Measurements from ENCODE around the gene MBTD1.
"Not testable (repeated sequence)": the region's sequence is repeated elsewhere in the genome, so short reads cannot be mapped to it uniquely, and the experiment has no call there.

Gene MBTD1

GRCh38 chr17:51255673-51256072 is 4.2 kb downstream of the MBTD1 start:
- DNase-seq (ENCODE audit: low read depth in 2 of 2): no peak

GRCh38 chr17:51251010-51251409 is 8.8 kb downstream of the MBTD1 start:
- DNase-seq (ENCODE audit: low read depth in 2 of 2): no peak

GRCh38 chr17:51250314-51250840 is 9.5 kb downstream of the MBTD1 start:
- DNase-seq (ENCODE audit: low read depth in 2 of 2): no peak

- no peak for DNase-seq (ENCODE audit: low read depth in 2 of 2)
These were observed 14.3 kb downstream of the MBTD1 start for GRCh38 chr17:51245535-51245934.

GRCh38 chr17:51244041-51244440 is 15.8 kb downstream of the MBTD1 start:
- no peak for DNase-seq (ENCODE audit: low read depth in 2 of 2)

- DNase-seq (ENCODE audit: low read depth in 2 of 2): no peak
These were observed 19.6 kb downstream of the MBTD1 start for GRCh38 chr17:51240275-51240674.

GRCh38 chr17:51238255-51238887 is 21.5 kb downstream of the MBTD1 start:
- no peak for DNase-seq (ENCODE audit: low read depth in 2 of 2)

GRCh38 chr17:51234162-51234561 is 25.7 kb downstream of the MBTD1 start:
- no peak for DNase-seq (ENCODE audit: low read depth in 2 of 2)

GRCh38 chr17:51231999-51232398 is 27.9 kb downstream of the MBTD1 start:
- DNase-seq (ENCODE audit: low read depth in 2 of 2): no peak

GRCh38 chr17:51230306-51230705 is 29.5 kb downstream of the MBTD1 start:
- no peak for DNase-seq (ENCODE audit: low read depth in 2 of 2)

- no peak for DNase-seq (ENCODE audit: low read depth in 2 of 2)
These were observed 30.0 kb downstream of the MBTD1 start for GRCh38 chr17:51229889-51230288.

GRCh38 chr17:51228161-51228560 is 31.7 kb downstream of the MBTD1 start:
- no peak for DNase-seq (ENCODE audit: low read depth in 2 of 2)

- DNase-seq (ENCODE audit: low read depth in 2 of 2): not testable (repeated sequence)
These were observed 34.3 kb downstream of the MBTD1 start for GRCh38 chr17:51225523-51225922.

GRCh38 chr17:51224402-51225262 is 35.2 kb downstream of the MBTD1 start:
- DNase-seq (ENCODE audit: low read depth in 2 of 2): no peak

GRCh38 chr17:51221322-51221721 is 38.5 kb downstream of the MBTD1 start:
- DNase-seq (ENCODE audit: low read depth in 2 of 2): no peak

- no peak for DNase-seq (ENCODE audit: low read depth in 2 of 2)
These were observed 41.9 kb downstream of the MBTD1 start for GRCh38 chr17:51217946-51218345.

GRCh38 chr17:51214920-51215319 is 44.9 kb downstream of the MBTD1 start:
- no peak for DNase-seq (ENCODE audit: low read depth in 2 of 2)

- no peak for DNase-seq (ENCODE audit: low read depth in 2 of 2)
These were observed 56.0 kb downstream of the MBTD1 start for GRCh38 chr17:51203838-51204237.

- DNase-seq (ENCODE audit: low read depth in 2 of 2): no peak
These were observed 59.0 kb downstream of the MBTD1 start for GRCh38 chr17:51200846-51201245.

- no peak for DNase-seq (ENCODE audit: low read depth in 2 of 2)
These were observed 59.6 kb downstream of the MBTD1 start for GRCh38 chr17:51200295-51200694.

- DNase-seq (ENCODE audit: low read depth in 2 of 2): no peak
These were observed 62.1 kb downstream of the MBTD1 start for GRCh38 chr17:51197754-51198153.

- DNase-seq (ENCODE audit: low read depth in 2 of 2): no peak
These were observed 68.0 kb downstream of the MBTD1 start for GRCh38 chr17:51191895-51192294.

GRCh38 chr17:51189628-51190027 is 70.2 kb downstream of the MBTD1 start:
- DNase-seq (ENCODE audit: low read depth in 2 of 2): no peak

Data from stimulated activated CD8-positive, alpha-beta memory T cell treated with anti-CD3 and anti-CD28 coated beads, Interleukin-2, amount 100 ng/mL, for 1 hour (primary cell).